Muscle of leg (tissue), 16 donors: ENCODE data around the gene NPS. TPM values are rescaled to one million over a fixed set of nuclear protein-coding genes. Genes with fewer than 3 reads are reported as not detected.

ENCODE experiments used
- DNase-seq: peaks from one replicate; pipeline ENCODE4 v3.0.0; 2013
- H3K27ac ChIP-seq: one replicate; pipeline ENCODE4 v1.5.1; 2013; ENCODE audit warnings: mild to moderate bottlenecking, low read length, control low read depth
- H3K27me3 ChIP-seq: one replicate; pipeline ENCODE4 v1.6.1; 2013; ENCODE audit warnings: low read length; ENCODE audit not compliant: control insufficient read depth, insufficient read depth
- H3K36me3 ChIP-seq: one replicate; pipeline ENCODE4 v1.6.1; 2013; ENCODE audit warnings: low read length; ENCODE audit not compliant: control insufficient read depth, insufficient read depth
- H3K4me1 ChIP-seq: one replicate; pipeline ENCODE4 v1.6.1; 2013; ENCODE audit warnings: low read length; ENCODE audit not compliant: control insufficient read depth, insufficient read depth
- H3K4me3 ChIP-seq: one replicate; pipeline ENCODE4 v1.5.1; 2013; ENCODE audit warnings: low read length, control low read depth
- H3K9me3 ChIP-seq: replicated peaks from 2 replicates; pipeline ENCODE4 v1.6.1; 2013; ENCODE audit warnings: low read depth, low read length; ENCODE audit not compliant: control insufficient read depth
- WGBS: methylation state at CpG from one replicate; pipeline ENCODE4 v1.1.5; 2013; ENCODE audit warnings: missing lambda C conversion rate; ENCODE audit not compliant: insufficient coverage; 5-methylcytosine and 5-hydroxymethylcytosine counted together
- long read RNA-seq, 11 donors: transcript quantifications; one replicate each; lab custom pipeline, GENCODE V29; 2026
- polyA plus RNA-seq, 8 donors: library from polyadenylated mRNA; unstranded; fragments of 120-200 nt; gene quantifications; one replicate each; pipeline versions ENCODE4 v1.2.1 to v1.2.3, GENCODE V29; 2013; ENCODE audit warnings: inconsistent platforms in 1 of 8, low replicate concordance in 1 of 8; ENCODE audit not compliant: insufficient read length in 8 of 8, insufficient read depth in 1 of 8
- total RNA-seq: library from RNA; stranded (reverse); fragments of 120-200 nt; gene quantifications from one replicate; pipeline ENCODE4 v1.2.4, GENCODE V29; 2013

The NPS gene, protein sequence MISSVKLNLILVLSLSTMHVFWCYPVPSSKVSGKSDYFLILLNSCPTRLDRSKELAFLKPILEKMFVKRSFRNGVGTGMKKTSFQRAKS
- total RNA-seq (not detected), polyA plus RNA-seq (not detected)
- long read RNA-seq, donor 1: 0 reads
- long read RNA-seq, donor 2: 0 reads
- long read RNA-seq, donor 3: 0 reads
- long read RNA-seq, donor 4: 0 reads
- long read RNA-seq, donor 5: 0 reads
- long read RNA-seq, donor 6: 0 reads
- long read RNA-seq, donor 7: 0 reads
- long read RNA-seq, donor 8: 0 reads
- long read RNA-seq, donor 9: 0 reads
- long read RNA-seq, donor 10: 0 reads
- long read RNA-seq, donor 11: 0 reads

DNA sequence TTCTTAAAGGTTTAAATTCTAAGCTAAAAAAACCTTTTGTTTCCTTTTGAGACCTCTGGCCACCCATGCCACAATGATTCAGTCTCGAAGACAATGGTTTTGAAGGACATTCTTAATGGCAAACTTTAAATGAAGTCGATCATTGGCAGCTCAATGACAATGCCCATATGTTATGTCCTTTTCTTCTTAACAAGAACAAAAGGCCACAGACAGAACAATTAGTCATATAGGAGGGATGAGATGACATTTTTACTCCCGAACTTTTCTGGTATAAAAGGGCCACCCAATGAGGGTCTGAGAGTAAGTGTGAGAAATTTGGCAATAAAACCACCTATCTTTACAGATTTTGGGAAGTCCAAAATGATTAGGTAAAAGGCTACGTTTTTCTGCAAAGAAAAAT, at the start of gene NPS:
TSS of gene NPS (plus strand) at position 301 of the 400 bp plus-strand sequence. CDS start at position 361, 60 bp downstream.
- WGBS: no CpG with 5 or more reads among the region's 4 CpGs
- no peaks in the 10 kb centered on the region for H3K36me3 ChIP-seq
- no peaks in the 10 kb centered on the region for H3K4me1 ChIP-seq

GRCh38 chr10:127500127-127500526, 49.0 kb upstream of the NPS start:
- no peaks in the 10 kb centered on the region for H3K9me3 ChIP-seq
- no peaks in the 10 kb centered on the region for H3K27me3 ChIP-seq
- no peak overlapping the region for H3K27ac ChIP-seq
- H3K36me3 ChIP-seq: no peaks in the 10 kb centered on the region
- no peaks in the 10 kb centered on the region for H3K4me1 ChIP-seq
- WGBS: 83% methylated on average over 6 of the region's 8 CpGs
- no peak overlapping the region for H3K4me3 ChIP-seq
- no peak for DNase-seq

More for the DNA sequence above, at the start of gene NPS:
- Histone ChIP-seq H3K4me3 (no peak within 1 kb of the TSS), H3K9me3 (peaks cover 2% of the 10 kb centered on the region), H3K27ac (no peak within 1 kb of the TSS), H3K27me3 (no peaks in the 10 kb centered on the region)
- no peak for DNase-seq

DNA sequence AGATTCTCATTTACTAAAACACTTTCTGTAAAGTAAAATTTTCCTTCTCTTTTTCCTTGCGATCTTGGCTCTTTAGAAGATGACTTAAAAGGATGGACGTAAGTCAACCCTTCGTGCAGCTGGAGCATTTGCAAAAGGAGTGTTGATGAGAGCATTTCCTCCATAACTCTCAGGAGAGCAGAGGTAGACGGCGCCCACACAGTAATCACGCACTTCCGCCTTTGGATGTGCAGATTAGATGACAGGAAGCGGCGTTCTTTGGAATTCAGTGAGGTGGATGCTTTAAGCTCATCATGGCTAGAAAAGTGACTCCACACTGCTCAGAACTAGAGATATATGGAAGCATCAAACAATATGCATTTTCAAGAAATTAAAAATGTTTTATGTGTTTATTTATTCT, 43.0 kb upstream of the NPS start:
- H3K4me1 ChIP-seq: no peaks in the 10 kb centered on the region
- no peaks in the 10 kb centered on the region for H3K36me3 ChIP-seq
- no peaks in the 10 kb centered on the region for H3K9me3 ChIP-seq
- H3K4me3 ChIP-seq: no peak overlapping the region
- peak; percentile 43 for DNase-seq
- H3K27ac ChIP-seq: no peak overlapping the region
- no CpG with 5 or more reads among the region's 9 CpGs for WGBS
- no peaks in the 10 kb centered on the region for H3K27me3 ChIP-seq

DNA sequence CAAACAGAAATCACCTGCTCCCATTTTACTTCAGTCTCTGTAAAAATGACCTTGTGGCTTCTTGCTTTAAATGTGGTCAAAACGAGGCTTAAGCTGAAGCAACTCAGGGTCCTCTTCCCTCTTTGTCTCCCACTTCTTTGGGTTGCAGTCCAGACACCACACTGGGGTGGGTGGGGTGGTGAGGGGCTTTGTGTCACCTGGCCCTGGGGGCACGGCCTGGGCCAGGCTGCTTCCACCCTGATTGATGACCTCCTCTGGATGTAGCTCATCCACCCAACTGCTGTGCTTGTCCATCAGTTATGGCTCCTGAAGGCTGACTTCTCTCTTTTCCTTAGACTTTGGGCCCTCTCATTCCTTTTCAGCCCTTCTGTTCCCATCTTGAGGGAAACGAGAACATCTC, 26.8 kb upstream of the NPS start:
- Histone ChIP-seq H3K36me3 (no peaks in the 10 kb centered on the region), H3K9me3 (no peaks in the 10 kb centered on the region), H3K27ac (no peak overlapping the region), H3K4me1 (no peaks in the 10 kb centered on the region), H3K4me3 (no peak overlapping the region), H3K27me3 (no peaks in the 10 kb centered on the region)
- 84% methylated on average over 2 of the region's 3 CpGs for WGBS
- no peak for DNase-seq

DNA sequence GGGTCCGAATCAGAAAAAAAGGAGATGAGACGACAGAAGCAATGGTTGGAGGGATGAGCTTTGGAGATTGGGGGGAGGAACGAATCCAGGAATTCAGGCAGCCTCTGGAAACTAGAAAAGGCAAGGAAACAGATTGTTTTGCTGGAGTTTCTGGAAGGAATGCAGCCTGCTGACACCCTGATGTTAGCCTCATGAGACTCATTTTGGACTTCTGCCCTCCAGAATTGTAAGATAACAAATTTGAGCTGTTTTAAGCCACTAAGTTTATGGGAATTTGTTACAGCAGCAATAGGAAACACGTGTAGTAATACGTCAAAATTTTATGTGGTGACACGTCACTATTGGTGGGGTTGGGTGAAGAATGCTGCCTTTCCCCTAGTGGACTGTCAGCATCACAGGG, 25.6 kb upstream of the NPS start:
- 28% methylated on average over 4 of the region's 6 CpGs for WGBS
- Histone ChIP-seq H3K36me3 (no peaks in the 10 kb centered on the region), H3K27ac (no peak overlapping the region), H3K27me3 (no peaks in the 10 kb centered on the region), H3K4me3 (no peak overlapping the region), H3K4me1 (peaks cover 3% of the 10 kb centered on the region), H3K9me3 (no peaks in the 10 kb centered on the region)
- DNase-seq: peak; percentile 82

DNA sequence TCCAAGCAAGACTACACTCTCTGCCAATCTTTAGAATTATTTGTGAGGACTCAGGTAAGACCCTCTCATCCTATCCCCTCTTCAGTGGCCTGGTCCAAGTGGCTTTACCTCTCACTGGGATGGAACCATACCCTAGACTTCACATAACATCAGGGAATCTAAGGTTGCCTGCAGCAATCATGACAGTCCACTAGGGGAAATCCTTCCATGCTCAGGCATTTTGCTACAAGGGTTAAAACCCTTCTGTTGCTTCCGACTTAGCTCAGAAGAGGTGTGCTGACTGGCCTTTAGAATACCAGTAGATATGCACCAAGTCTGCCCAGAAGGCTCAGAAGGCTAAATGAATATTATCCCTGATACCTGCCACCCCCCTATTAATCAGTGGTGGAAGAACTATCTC, 24.9 kb upstream of the NPS start:
- H3K9me3 ChIP-seq: no peaks in the 10 kb centered on the region

DNA sequence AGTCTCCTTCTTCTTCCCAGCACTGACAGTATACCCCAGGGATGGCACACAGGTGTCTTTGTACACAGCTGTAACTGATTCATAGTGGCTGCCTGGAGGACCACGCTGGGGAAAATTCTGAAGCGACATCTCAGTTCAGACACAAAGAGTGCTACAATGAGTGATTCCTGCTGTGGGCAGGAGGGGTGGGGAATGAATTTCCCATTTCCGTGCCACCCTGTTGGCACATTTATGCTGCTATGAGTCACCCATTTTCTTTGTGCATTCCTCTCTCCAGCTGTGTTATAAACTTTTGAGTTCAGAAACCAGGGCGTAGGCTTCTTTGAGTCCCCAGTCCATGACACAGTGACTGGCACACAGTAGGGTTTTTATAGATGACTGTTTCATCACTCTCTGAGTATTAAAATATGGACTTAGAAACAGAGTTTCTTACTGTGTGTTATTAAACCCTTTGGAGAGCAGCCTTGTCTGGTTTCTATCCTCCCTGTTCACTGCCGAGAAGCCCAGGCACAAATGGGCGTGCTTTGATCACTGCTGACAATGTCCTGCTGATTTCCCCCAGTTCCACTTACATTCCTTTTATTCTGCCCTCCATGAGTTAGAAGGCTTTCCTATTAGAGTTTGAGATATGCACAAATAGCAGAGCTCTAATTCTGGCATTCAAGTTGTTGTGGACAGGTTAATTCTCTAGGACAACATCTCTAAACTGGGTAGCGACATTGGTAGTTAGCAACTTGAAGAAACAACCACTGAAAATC, 24.0 kb upstream of the NPS start:
- H3K4me3 ChIP-seq: no peak overlapping the region
- peaks cover 4% of the 10 kb centered on the region for H3K4me1 ChIP-seq
- no CpG with 5 or more reads among the region's 7 CpGs for WGBS
- no peaks in the 10 kb centered on the region for H3K27me3 ChIP-seq
- no peak overlapping the region for H3K27ac ChIP-seq
- H3K9me3 ChIP-seq: no peaks in the 10 kb centered on the region
- DNase-seq: no peak
- no peaks in the 10 kb centered on the region for H3K36me3 ChIP-seq

More for the DNA sequence above, 24.9 kb upstream of the NPS start:
- Histone ChIP-seq H3K4me3 (no peak overlapping the region), H3K36me3 (no peaks in the 10 kb centered on the region), H3K27me3 (no peaks in the 10 kb centered on the region), H3K27ac (no peak overlapping the region), H3K4me1 (peaks cover 3% of the 10 kb centered on the region)
- no CpG with 5 or more reads among the region's 1 CpG for WGBS
- no peak for DNase-seq

GRCh38 chr10:127525686-127526085, 23.4 kb upstream of the NPS start:
- Histone ChIP-seq H3K27me3 (no peaks in the 10 kb centered on the region), H3K4me3 (no peak overlapping the region), H3K4me1 (peaks cover 4% of the 10 kb centered on the region), H3K27ac (no peak overlapping the region), H3K9me3 (no peaks in the 10 kb centered on the region), H3K36me3 (no peaks in the 10 kb centered on the region)
- no peak for DNase-seq
- 40% methylated on average over 1 of the region's 3 CpGs for WGBS

DNA sequence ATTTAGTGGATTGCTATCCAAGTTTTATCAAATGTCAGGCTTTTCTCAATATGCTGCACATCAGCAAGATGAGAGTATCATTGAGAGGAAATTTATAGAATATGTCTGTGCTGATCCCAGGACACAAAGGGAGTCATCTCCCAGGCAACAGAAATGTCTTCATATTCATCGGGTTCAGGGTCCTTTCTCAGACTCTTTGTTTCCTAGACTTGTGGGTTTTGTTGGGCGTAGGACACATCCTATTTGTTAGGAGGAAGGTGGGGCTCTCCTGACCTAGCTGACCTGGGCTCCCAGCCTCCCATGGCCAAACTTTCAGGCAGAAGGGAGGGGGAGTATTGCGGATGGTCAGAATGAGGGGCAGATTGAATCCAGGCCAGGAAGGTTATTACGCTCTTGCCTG, 22.9 kb upstream of the NPS start:
- Histone ChIP-seq H3K4me3 (no peak overlapping the region), H3K27me3 (no peaks in the 10 kb centered on the region), H3K4me1 (peaks cover 4% of the 10 kb centered on the region), H3K27ac (no peak overlapping the region), H3K36me3 (no peaks in the 10 kb centered on the region), H3K9me3 (no peaks in the 10 kb centered on the region)
- 40% methylated on average over 1 of the region's 4 CpGs for WGBS
- DNase-seq: no peak

- no peaks in the 10 kb centered on the region for H3K9me3 ChIP-seq
- 57% methylated on average over 2 of the region's 4 CpGs for WGBS
- no peak overlapping the region for H3K4me3 ChIP-seq
Observed at GRCh38 chr10:127527320-127527719, 21.8 kb upstream of the NPS start.

More at GRCh38 chr10:127527320-127527719, 21.8 kb upstream of the NPS start:
- Histone ChIP-seq H3K4me1 (peaks cover 4% of the 10 kb centered on the region), H3K27me3 (no peaks in the 10 kb centered on the region), H3K27ac (no peak overlapping the region), H3K36me3 (no peaks in the 10 kb centered on the region)
- no peak for DNase-seq
